ENCODE data around the gene DOCK9. TPM values are rescaled to one million over a fixed set of nuclear protein-coding genes. Genes with fewer than 3 reads are reported as not detected.

The DOCK9 gene
- total RNA-seq, 1 experiment from 2014 or later = 4.5 TPM

DNA sequence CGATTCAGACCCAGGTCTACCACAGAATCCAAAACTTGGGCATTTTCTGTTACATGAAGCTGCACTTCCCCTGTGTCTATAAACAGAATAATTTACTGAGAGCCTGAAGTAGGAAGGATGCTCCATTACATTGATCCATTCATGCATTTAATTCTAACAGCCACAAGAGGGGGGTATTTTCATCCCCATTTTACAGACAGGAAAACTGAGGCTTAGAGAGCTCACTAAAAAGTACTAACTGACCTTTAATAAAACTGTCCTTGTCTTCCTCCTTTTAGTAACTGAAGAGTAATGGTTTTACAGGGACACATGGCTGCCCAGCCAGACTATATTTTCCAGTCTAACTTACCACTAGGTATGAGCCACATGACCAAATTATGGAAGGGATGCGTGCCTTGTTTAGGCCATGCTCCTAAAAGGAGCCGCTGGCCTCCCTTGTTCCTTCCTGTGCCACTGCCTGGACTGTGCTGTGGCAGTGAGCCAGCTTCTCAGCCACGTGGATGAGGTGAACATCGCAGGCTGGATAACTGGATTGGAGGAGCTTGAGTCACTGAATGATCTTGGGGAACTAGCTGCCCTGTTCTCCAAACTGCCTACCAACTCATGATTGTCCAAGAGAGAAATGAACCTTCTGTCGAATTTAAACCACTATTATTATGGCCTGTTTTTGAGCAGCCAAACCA is 108.3 kb downstream of the DOCK9 start:
- TF ChIP-seq, protein P1, sequence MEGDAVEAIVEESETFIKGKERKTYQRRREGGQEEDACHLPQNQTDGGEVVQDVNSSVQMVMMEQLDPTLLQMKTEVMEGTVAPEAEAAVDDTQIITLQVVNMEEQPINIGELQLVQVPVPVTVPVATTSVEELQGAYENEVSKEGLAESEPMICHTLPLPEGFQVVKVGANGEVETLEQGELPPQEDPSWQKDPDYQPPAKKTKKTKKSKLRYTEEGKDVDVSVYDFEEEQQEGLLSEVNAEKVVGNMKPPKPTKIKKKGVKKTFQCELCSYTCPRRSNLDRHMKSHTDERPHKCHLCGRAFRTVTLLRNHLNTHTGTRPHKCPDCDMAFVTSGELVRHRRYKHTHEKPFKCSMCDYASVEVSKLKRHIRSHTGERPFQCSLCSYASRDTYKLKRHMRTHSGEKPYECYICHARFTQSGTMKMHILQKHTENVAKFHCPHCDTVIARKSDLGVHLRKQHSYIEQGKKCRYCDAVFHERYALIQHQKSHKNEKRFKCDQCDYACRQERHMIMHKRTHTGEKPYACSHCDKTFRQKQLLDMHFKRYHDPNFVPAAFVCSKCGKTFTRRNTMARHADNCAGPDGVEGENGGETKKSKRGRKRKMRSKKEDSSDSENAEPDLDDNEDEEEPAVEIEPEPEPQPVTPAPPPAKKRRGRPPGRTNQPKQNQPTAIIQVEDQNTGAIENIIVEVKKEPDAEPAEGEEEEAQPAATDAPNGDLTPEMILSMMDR (conservative IDR thresholded peaks at IDR 0.05; ENCODE audit: low read depth, low read length) = peak; percentile 33; the same call in 1 of the 2 replicates
- no peak for TF ChIP-seq EZH2 (IDR thresholded peaks at IDR 0.05; ENCODE audit: borderline replicate concordance, low read depth, low read length, poor library complexity, severe bottlenecking)
- no peak for DNase-seq (ENCODE audit: low spot score)
- ChIA-PET POLR2A (ENCODE audit: low non-redundant PET) (no interaction called here), CTCF (no interaction called here)
- Histone ChIP-seq H3K36me3 (ENCODE audit: insufficient read depth, low read length, poor library complexity, severe bottlenecking) (no peaks in the 10 kb centered on the region), H3K27ac (ENCODE audit: low read depth, low read length, poor library complexity, severe bottlenecking) (no peak overlapping the region), H3K27me3 (replicated peaks; ENCODE audit: insufficient read depth, low read depth, low read length, poor library complexity) (no peaks in the 10 kb centered on the region), H3K4me3 (ENCODE audit: low read depth, low read length, poor library complexity, severe bottlenecking) (no peak overlapping the region), H3K9me3 (ENCODE audit: low read depth, low read length, poor library complexity, severe bottlenecking) (no peaks in the 10 kb centered on the region), H3K4me1 (ENCODE audit: insufficient read depth, low read length, poor library complexity, severe bottlenecking) (no peaks in the 10 kb centered on the region)
- intact Hi-C loops (cut with micrococcal nuclease; ENCODE audit: unreplicated experiment) = no loop called here
- BruUV-seq (replicated peaks) = no TSS peak

GRCh38 chr13:98868932-98869331 is 108.9 kb downstream of the DOCK9 start:
- ChIA-PET CTCF (no interaction called here), POLR2A (ENCODE audit: low non-redundant PET) (no interaction called here)
- H3K4me1 ChIP-seq (ENCODE audit: insufficient read depth, low read length, poor library complexity, severe bottlenecking) = no peaks in the 10 kb centered on the region
- H3K36me3 ChIP-seq (ENCODE audit: insufficient read depth, low read length, poor library complexity, severe bottlenecking) = no peaks in the 10 kb centered on the region
- no TSS peak for BruUV-seq (replicated peaks)
- intact Hi-C loops (cut with micrococcal nuclease; ENCODE audit: unreplicated experiment) = no loop called here
- no peaks in the 10 kb centered on the region for H3K27me3 ChIP-seq (replicated peaks; ENCODE audit: insufficient read depth, low read depth, low read length, poor library complexity)
- no peak overlapping the region for H3K27ac ChIP-seq (ENCODE audit: low read depth, low read length, poor library complexity, severe bottlenecking)
- no peak for DNase-seq (ENCODE audit: low spot score)
- no peak for TF ChIP-seq EZH2 (IDR thresholded peaks at IDR 0.05; ENCODE audit: borderline replicate concordance, low read depth, low read length, poor library complexity, severe bottlenecking)
- TF ChIP-seq, protein P1 (conservative IDR thresholded peaks at IDR 0.05; ENCODE audit: low read depth, low read length) = no peak
- H3K9me3 ChIP-seq (ENCODE audit: low read depth, low read length, poor library complexity, severe bottlenecking) = no peaks in the 10 kb centered on the region
- H3K4me3 ChIP-seq (ENCODE audit: low read depth, low read length, poor library complexity, severe bottlenecking) = no peak overlapping the region

GRCh38 chr13:98866882-98867281 is 111.0 kb downstream of the DOCK9 start:
- Histone ChIP-seq H3K36me3 (ENCODE audit: insufficient read depth, low read length, poor library complexity, severe bottlenecking) (no peaks in the 10 kb centered on the region), H3K4me1 (ENCODE audit: insufficient read depth, low read length, poor library complexity, severe bottlenecking) (no peaks in the 10 kb centered on the region), H3K27ac (ENCODE audit: low read depth, low read length, poor library complexity, severe bottlenecking) (no peak overlapping the region), H3K9me3 (ENCODE audit: low read depth, low read length, poor library complexity, severe bottlenecking) (no peaks in the 10 kb centered on the region), H3K27me3 (replicated peaks; ENCODE audit: insufficient read depth, low read depth, low read length, poor library complexity) (no peaks in the 10 kb centered on the region), H3K4me3 (ENCODE audit: low read depth, low read length, poor library complexity, severe bottlenecking) (no peak overlapping the region)
- intact Hi-C loops (cut with micrococcal nuclease; ENCODE audit: unreplicated experiment) = no loop called here
- TF ChIP-seq, protein P1 (conservative IDR thresholded peaks at IDR 0.05; ENCODE audit: low read depth, low read length) = no peak
- TF ChIP-seq EZH2 (IDR thresholded peaks at IDR 0.05; ENCODE audit: borderline replicate concordance, low read depth, low read length, poor library complexity, severe bottlenecking) = no peak
- no peak for DNase-seq (ENCODE audit: low spot score)
- ChIA-PET POLR2A (ENCODE audit: low non-redundant PET) (no interaction called here), CTCF (no interaction called here)
- BruUV-seq (replicated peaks) = no TSS peak

Data from A673 (cell line).